HEK293T (cell line): ENCODE results near the gene SHC4.

Experiments used
- ARNT ChIP-seq: fragments of 450-650 bp; IDR thresholded peaks from 2 replicates; pipeline ENCODE4 v1.6.1; 2017; ENCODE audit warnings: mild to moderate bottlenecking
- ELF4 ChIP-seq: fragments of 450-650 bp; IDR thresholded peaks from 2 replicates; pipeline ENCODE4 v1.6.1; 2017; ENCODE audit warnings: antibody characterized with exemption
- HDGF ChIP-seq: fragments of 450-650 bp; IDR thresholded peaks from 2 replicates; pipeline ENCODE4 v1.6.1; 2017; ENCODE audit warnings: antibody characterized with exemption, borderline replicate concordance

DNA sequence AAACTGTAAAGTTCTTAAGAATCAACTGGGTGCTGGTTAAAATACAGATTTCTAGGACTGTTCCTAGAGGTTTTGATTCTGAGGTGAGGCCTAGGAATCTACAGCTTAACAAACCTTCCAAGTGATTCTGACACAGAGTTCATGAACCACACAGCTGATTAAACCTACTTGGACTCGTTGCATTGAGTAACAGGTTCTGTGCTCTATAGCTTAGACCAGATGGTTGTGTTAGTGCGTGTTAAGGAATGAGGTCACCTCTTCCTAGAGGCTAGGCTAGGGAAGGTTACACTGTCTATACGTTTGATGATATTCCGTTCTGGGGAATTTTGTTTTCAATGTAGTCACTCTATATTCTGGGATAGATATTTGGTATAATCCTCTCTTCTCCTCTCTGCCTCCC, 63.9 kb downstream of the SHC4 start:
- no peak for TF ChIP-seq ELF4
- TF ChIP-seq HDGF: no peak
- TF ChIP-seq ARNT: no peak
